Effector CD8-positive, alpha-beta T cell (primary cell): Measurements from ENCODE around the gene MPPED1.

Source experiments
- DNase-seq: peaks from one replicate; lab custom pipeline; 2025; lab: John Stamatoyannopoulos, UW

The MPPED1 gene

DNA sequence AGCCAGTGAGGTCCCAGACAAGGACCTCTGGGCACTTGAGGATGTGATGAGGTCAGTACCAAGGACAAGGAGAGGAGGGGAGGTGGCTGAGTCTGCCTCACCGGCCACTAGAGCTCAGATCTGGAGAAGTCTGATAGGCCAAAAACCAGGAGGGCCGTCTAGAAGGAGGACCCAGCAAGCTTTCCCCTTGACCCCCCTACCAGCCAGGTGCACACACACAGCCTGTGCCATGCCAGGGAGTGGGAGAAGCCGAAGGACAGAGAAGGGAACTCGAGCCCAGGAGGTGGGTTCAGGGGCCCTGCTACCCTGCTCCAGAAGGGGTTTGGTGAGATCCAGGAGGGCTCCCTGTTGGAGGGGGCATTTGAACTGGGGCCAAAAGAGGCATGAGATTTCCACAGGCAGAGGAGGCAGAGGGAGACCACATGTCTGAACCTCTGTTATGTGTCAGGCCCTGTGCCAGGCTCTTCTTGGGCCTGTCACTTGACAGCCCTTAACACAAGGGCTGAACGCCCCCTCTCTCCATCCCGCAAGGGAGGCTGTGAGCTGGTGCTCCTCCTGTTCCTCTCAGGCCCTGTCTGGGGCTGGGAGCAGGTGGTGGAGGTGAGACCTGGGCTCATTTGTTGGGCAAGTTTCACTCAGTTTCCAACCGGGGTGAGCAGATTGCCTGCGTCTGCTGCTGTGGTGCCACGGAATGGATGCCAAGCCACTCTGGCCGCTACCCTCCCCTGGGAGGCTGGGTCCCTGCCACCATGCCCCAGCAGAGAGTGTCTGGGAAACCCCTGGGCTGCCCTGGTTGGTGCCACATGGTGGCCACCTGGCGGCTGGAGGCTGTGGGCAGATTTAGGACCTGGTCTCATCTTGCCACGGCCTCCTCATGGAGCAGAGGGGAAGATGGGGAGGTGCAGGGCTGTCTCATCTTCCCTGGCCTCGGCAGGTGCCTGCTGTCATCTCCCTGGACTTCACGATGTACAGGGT lies 65.2 kb downstream of the MPPED1 start:
- DNase-seq, result no peak

GRCh38 chr22:43477966-43478365 lies 66.2 kb downstream of the MPPED1 start:
- DNase-seq, result no peak

GRCh38 chr22:43478621-43479300 lies 66.9 kb downstream of the MPPED1 start:
- no peak for DNase-seq

GRCh38 chr22:43479301-43479950 lies 67.6 kb downstream of the MPPED1 start:
- DNase-seq, result no peak

DNA sequence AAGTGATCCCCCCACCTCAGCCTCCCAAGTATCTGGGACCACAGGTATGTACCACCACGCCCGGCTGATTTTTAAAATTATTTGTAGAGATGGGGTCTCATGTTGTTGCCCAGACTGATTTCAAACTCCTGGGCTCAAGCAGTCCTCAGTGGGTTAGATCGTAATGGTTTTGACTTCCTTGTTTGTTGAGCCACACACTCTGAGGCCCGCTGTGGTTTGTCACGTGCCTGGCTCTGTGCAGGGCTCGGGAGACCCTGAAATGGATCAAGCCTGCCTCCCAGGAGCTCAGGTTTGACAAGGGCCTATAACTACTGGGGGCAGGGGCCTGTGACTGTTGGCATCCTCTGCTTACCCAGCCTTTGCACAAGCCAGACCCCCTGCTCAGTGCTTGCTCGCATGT lies 68.1 kb downstream of the MPPED1 start:
- DNase-seq, result no peak

DNA sequence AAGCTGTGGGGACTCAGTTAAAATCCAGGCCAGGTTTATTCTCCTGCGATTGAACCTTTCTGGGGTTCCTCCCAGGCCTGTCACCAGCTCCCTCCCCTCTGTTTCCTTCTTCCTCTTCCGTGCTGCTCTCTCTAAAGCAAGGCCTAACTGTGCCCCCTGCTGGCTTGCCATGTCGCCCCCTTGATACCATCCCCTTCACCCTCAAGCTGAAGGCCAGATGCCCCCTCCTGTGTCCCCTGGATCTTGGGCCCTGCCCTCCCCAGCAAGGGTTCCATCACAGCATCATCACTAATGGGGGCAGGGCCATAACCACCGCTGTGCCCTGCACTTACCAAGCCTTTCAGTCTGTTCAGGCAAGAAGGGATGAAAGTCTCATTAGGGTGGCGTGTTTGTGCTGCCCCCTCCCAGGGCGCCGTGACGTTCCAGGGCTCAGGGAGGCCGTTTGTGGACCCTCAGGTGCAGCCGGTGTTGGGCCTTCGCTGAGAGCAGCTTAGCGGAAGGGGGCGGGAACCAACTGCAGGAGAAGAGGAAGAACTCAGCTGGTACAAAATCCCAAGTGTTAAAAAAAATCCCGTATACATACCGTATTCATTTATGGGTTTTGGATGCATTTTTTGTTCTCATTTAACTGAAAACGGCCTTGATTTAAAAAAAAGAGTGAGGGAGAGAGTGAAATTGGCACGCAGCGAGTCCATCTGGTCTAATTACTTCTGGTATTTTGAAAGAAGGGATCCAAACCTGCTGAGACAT lies 69.9 kb downstream of the MPPED1 start:
- DNase-seq, result no peak

GRCh38 chr22:43482318-43482625 lies 70.5 kb downstream of the MPPED1 start:
- DNase-seq, result no peak

DNA sequence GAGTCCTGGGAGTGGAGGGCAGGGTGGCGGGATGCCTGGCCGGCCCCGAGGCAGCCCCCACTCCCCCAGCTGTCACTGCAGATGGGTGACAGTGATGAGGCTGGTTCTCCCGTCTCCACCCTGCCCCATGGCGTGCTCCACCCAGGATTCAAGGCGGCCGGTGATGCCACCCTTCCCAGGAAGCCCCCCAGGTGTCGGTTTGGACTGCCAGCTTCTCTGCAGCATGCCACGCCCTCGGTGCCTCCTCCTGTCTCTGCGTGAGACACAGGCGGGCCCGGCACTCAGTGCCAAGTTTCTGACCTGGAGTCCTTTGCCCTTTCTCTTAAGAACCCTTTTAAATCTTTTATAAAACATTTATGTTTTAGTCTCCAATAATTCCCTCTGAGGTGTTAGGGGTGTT lies 71.5 kb downstream of the MPPED1 start:
- DNase-seq, result no peak

- DNase-seq, result no peak
Measured at GRCh38 chr22:43483669-43484068, 71.9 kb downstream of the MPPED1 start.

- no peak for DNase-seq
Measured at GRCh38 chr22:43484227-43484626, 72.4 kb downstream of the MPPED1 start.

DNA sequence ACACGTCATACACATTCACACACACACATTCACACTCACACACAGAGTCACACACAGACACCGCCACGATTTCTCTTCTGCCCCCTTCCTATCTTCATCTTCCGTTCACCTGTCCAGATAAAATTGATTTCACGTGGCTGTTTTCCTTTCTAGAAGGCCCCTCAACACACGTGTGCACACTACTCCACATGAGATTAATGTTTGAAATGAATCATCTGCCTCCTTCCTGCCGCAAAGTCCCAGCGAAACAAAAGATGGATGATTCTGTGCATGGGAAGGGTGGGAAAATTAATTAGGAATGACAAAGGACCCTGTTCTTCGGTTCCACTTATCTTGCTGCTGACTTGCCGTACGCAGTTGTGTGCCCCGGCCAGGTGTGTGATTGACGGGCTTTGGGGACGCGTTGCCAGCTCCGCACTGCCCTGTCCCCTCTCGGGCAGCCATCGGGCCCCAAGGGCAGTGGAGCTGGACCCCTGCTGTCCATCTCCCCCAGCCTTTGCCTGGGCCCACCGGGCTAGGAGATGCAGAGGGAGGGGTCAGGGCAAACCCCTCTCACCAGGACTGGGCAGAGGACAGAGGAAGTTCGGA lies 73.8 kb downstream of the MPPED1 start:
- no peak for DNase-seq

DNA sequence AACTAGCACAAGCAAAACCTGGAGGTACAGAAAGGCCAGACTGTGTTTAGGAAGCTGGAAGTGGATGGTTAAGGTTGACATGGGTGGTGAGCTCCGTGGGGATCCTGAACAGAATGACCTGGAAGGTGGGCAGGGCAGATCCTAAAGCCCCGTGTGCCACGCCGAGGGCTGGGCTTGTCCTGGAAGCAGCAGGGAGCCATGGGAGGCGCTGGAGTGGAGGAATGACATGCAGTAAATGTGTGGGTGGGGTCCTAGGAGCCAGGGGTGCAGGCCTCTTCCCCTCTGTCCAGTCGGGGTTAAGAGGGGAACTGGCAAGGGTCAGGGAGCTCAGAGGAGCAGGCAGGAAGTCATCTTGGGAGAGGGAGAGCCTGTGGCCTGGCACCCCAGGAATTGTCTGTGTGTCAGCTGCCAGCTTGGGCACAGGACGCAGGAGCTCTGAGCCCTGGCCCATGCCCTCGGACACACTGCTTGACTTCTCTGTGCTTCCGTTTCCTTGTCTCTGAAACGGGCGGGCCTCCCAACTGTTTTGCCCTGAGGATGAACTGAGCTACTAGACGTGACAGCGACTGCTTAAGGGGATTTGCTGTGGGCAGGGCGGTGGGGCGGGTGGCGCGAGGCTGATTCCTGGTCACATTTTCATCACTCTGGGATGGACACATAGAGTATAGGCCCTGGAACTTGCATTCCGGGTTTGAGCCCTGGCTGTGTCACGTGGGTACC lies 75.7 kb downstream of the MPPED1 start:
- no peak for DNase-seq

GRCh38 chr22:43488031-43488866 lies 76.4 kb downstream of the MPPED1 start:
- no peak for DNase-seq

GRCh38 chr22:43488937-43489336 lies 77.1 kb downstream of the MPPED1 start:
- DNase-seq, result no peak

DNA sequence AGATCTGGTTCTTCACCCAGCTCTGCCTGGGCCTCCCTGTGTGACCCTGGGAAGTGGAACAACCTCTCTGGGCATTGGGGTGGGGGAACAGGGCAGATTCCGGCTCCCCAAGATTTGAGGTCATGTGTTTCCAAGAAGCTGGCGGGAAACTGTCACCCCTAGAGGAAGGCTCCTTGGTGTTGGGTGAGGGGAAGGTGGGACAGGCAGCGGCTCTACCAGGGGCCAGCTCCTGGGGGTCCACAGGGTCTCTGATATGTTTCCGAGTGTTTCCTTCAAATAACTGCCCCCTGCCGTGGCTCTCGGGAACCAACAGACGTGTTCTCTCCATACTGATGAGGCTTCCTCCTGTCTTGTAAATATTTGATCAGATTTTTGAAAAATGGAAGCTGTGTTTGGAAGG lies 78.5 kb downstream of the MPPED1 start:
- DNase-seq, result no peak

- DNase-seq, result no peak
Measured at GRCh38 chr22:43491177-43491576, 79.4 kb downstream of the MPPED1 start.

DNA sequence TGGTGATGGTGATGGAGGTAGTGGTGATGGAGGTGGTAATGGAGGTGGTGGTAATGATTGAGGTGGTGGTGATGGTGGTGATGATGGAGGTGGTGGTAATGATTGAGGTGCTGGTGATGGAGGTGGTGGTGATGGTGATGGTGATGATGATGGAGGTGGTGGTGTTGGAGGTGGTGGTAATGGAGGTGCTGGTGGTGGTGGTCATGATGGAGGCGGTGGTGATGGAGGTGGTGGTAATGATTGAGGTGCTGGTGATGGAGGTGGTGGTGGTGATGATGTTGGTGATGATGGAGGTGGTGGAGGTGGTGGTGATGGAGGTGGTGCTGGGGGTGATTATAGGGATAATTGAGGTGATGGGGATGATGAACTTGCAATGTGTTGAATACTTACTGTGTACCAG lies 79.9 kb downstream of the MPPED1 start:
- no peak for DNase-seq

GRCh38 chr22:43493297-43493696 lies 81.5 kb downstream of the MPPED1 start:
- DNase-seq, result no peak

DNA sequence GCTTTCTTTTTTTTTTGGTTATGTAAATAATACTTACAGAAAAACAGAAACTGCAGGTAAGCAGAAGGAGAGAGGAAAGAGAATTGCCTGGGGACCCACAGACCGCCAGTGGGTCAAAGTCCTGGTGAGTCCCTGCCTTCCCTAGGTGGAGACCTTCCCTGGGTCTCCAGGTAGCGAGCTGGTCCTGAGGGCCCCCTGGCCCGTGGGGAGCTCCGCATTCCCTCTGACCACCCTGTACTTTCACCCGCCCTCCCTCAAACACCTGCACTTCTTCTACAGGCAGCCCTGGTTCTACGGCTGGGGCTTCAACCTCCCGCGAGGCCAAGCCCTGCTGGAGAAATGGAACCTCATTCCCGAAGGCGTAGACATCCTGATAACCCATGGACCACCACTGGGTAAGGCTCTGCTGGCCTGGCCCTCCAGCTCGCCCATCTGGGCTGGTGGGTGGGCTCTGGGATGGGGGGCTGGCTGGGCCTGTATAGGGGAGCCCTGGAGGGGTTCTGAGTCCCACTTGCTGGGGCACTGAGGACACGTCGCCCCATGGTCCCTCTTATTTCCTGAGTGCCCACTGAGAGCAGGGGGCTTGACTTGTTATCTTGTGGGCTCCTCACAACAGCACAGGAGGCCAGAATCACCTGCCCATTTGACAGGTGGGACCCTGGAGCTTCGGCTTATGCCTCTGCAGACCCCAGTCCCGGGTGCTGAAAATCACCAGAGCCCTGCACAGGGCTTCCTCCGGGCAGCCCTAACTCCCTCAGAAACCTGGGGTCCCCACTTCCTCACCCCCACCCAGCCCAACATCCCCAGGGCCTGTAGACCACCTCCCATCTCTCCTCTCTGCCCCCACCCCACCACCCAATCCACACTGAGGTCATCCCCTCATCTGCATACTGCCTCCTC lies 86.4 kb downstream of the MPPED1 start:
- DNase-seq, result no peak
